Esophagus (tissue), 2 donors: ENCODE measurements around the gene DAPK1. TPM values are rescaled to one million over a fixed set of nuclear protein-coding genes. Genes with fewer than 3 reads are reported as not detected.

Source experiments
- H3K27ac ChIP-seq, 2 donors: one replicate each; pipeline ENCODE4 v1.5.1; 2013; ENCODE audit warnings: low read depth in 2 of 2, mild to moderate bottlenecking in 2 of 2, inconsistent platforms in 1 of 2, low read length in 1 of 2, moderate library complexity in 1 of 2
- H3K27me3 ChIP-seq, 2 donors: one replicate each; pipeline ENCODE4 v1.6.1; 2013; ENCODE audit warnings: low read length in 2 of 2, control low read depth in 1 of 2, mild to moderate bottlenecking in 1 of 2; ENCODE audit not compliant: insufficient read depth in 2 of 2, control insufficient read depth in 1 of 2
- H3K36me3 ChIP-seq, 2 donors: one replicate each; pipeline ENCODE4 v1.6.1; 2013; ENCODE audit warnings: low read length in 1 of 2; ENCODE audit not compliant: control insufficient read depth in 2 of 2, insufficient read depth in 2 of 2
- H3K4me1 ChIP-seq, 2 donors: one replicate each; pipeline ENCODE4 v1.6.1; 2013; ENCODE audit warnings: low read length in 1 of 2; ENCODE audit not compliant: control insufficient read depth in 2 of 2, insufficient read depth in 2 of 2
- H3K4me3 ChIP-seq, 2 donors: one replicate each; pipeline ENCODE4 v1.5.1; 2013; ENCODE audit warnings: low read length in 2 of 2, mild to moderate bottlenecking in 2 of 2, low read depth in 1 of 2, moderate library complexity in 1 of 2
- H3K9me3 ChIP-seq, 2 donors: one replicate each; pipeline ENCODE4 v1.6.1; 2013; ENCODE audit warnings: mild to moderate bottlenecking in 2 of 2, low read depth in 1 of 2, low read length in 1 of 2, moderate library complexity in 1 of 2; ENCODE audit not compliant: control insufficient read depth in 2 of 2, insufficient read depth in 1 of 2
- WGBS, 2 donors: extraction: QIAGEN DNeasy Blood & Tissue Kit; methylation state at CpG; one replicate each; pipeline ENCODE4 v1.1.7; 2013; 5-methylcytosine and 5-hydroxymethylcytosine counted together
- polyA plus RNA-seq, 2 donors: library from polyadenylated mRNA; stranded (reverse); fragments of 200-250 nt; gene quantifications; one replicate each; pipeline ENCODE4 v1.2.3, GENCODE V29; 2013
- donor health status: healthy with polysubstance abuse.
- donor health status: Bipolar disorder and iron deficiency.

Gene DAPK1
- polyA plus RNA-seq, 2 donors: 1.7 to 2.9 TPM

GRCh38 chr9:87513880-87514535 lies 16.3 kb downstream of the DAPK1 start:
- no peak overlapping the region for H3K27ac ChIP-seq
- no peak overlapping the region for H3K4me3 ChIP-seq
- peaks cover 0 to 7% of the 10 kb centered on the region in 2 donors for H3K9me3 ChIP-seq
- WGBS, 2 donors: 88 to 94% methylated on average over 3 of the region's 3 CpGs
- H3K36me3 ChIP-seq: no peaks in the 10 kb centered on the region
- H3K27me3 ChIP-seq: no peaks in the 10 kb centered on the region
- H3K4me1 ChIP-seq: peaks cover 1 to 4% of the 10 kb centered on the region in 2 donors

- H3K36me3 ChIP-seq: no peaks in the 10 kb centered on the region
- peaks cover 4% of the 10 kb centered on the region in 2 donors for H3K4me1 ChIP-seq
- WGBS, 2 donors: 53 to 65% methylated on average over 2 of the region's 2 CpGs
- peaks cover 0 to 7% of the 10 kb centered on the region in 2 donors for H3K9me3 ChIP-seq
- H3K27me3 ChIP-seq: no peaks in the 10 kb centered on the region
- H3K27ac ChIP-seq: no peak overlapping the region
- H3K4me3 ChIP-seq: no peak overlapping the region
Measured at GRCh38 chr9:87515006-87515405, 17.3 kb downstream of the DAPK1 start.

GRCh38 chr9:87515588-87516221 lies 18.0 kb downstream of the DAPK1 start:
- Histone ChIP-seq H3K9me3 (peaks cover 0 to 7% of the 10 kb centered on the region in 2 donors), H3K27ac (no peak overlapping the region), H3K4me1 (peaks cover 4% of the 10 kb centered on the region in 2 donors), H3K4me3 (no peak overlapping the region), H3K36me3 (no peaks in the 10 kb centered on the region), H3K27me3 (no peaks in the 10 kb centered on the region)
- WGBS, 2 donors: 83 to 93% methylated on average over 9 of the region's 9 CpGs

GRCh38 chr9:87516222-87516925 lies 18.7 kb downstream of the DAPK1 start:
- WGBS, 2 donors: 70 to 71% methylated on average over 12 of the region's 12 CpGs
- peaks cover 4% of the 10 kb centered on the region in 2 donors for H3K4me1 ChIP-seq
- peaks cover 0 to 7% of the 10 kb centered on the region in 2 donors for H3K9me3 ChIP-seq
- H3K36me3 ChIP-seq: no peaks in the 10 kb centered on the region
- no peaks in the 10 kb centered on the region for H3K27me3 ChIP-seq
- peak overlapping the region in 1 of 2 donors; percentile 29 for H3K27ac ChIP-seq
- H3K4me3 ChIP-seq: no peak overlapping the region

- peaks cover 4% of the 10 kb centered on the region in 2 donors for H3K4me1 ChIP-seq
- 67 to 78% methylated on average over 3 of the region's 3 CpGs for WGBS, 2 donors
- no peak overlapping the region for H3K4me3 ChIP-seq
- H3K27ac ChIP-seq: no peak overlapping the region
- peaks cover 0 to 7% of the 10 kb centered on the region in 2 donors for H3K9me3 ChIP-seq
- H3K27me3 ChIP-seq: no peaks in the 10 kb centered on the region
- H3K36me3 ChIP-seq: no peaks in the 10 kb centered on the region
Measured at GRCh38 chr9:87516926-87517290, 19.2 kb downstream of the DAPK1 start.

- H3K4me3 ChIP-seq: no peak overlapping the region
- no peak overlapping the region for H3K27ac ChIP-seq
- H3K4me1 ChIP-seq: peaks cover 4% of the 10 kb centered on the region in 2 donors
- peaks cover 0 to 7% of the 10 kb centered on the region in 2 donors for H3K9me3 ChIP-seq
- H3K36me3 ChIP-seq: no peaks in the 10 kb centered on the region
- WGBS, 2 donors: 82 to 83% methylated on average over 6 of the region's 6 CpGs
- no peaks in the 10 kb centered on the region for H3K27me3 ChIP-seq
Measured at GRCh38 chr9:87517732-87518131, 20.1 kb downstream of the DAPK1 start.

GRCh38 chr9:87518702-87519335 lies 21.2 kb downstream of the DAPK1 start:
- peaks cover 4% of the 10 kb centered on the region in 2 donors for H3K4me1 ChIP-seq
- WGBS, 2 donors: 36 to 45% methylated on average over 12 of the region's 12 CpGs
- no peaks in the 10 kb centered on the region for H3K27me3 ChIP-seq
- no peaks in the 10 kb centered on the region for H3K36me3 ChIP-seq
- H3K27ac ChIP-seq: peak overlapping the region in 1 of 2 donors; percentile 34
- H3K9me3 ChIP-seq: peaks cover 0 to 7% of the 10 kb centered on the region in 2 donors
- H3K4me3 ChIP-seq: no peak overlapping the region

GRCh38 chr9:87519461-87519860 lies 21.8 kb downstream of the DAPK1 start:
- Histone ChIP-seq H3K27ac (no peak overlapping the region), H3K9me3 (peaks cover 0 to 7% of the 10 kb centered on the region in 2 donors), H3K4me1 (peaks cover 4% of the 10 kb centered on the region in 2 donors), H3K4me3 (no peak overlapping the region), H3K27me3 (no peaks in the 10 kb centered on the region), H3K36me3 (no peaks in the 10 kb centered on the region)
- WGBS, 2 donors: 70 to 87% methylated on average over 3 of the region's 3 CpGs

GRCh38 chr9:87520172-87520683 lies 22.6 kb downstream of the DAPK1 start:
- Histone ChIP-seq H3K4me1 (peaks cover 4% of the 10 kb centered on the region in 2 donors), H3K36me3 (no peaks in the 10 kb centered on the region), H3K9me3 (peaks cover 0 to 7% of the 10 kb centered on the region in 2 donors), H3K27me3 (no peaks in the 10 kb centered on the region), H3K27ac (no peak overlapping the region), H3K4me3 (no peak overlapping the region)
- WGBS, 2 donors: 65 to 76% methylated on average over 6 of the region's 6 CpGs
